Colon (tissue), 2 donors: ENCODE measurements around the gene RPTN.

Source experiments
- FAIRE-seq: peaks from 2 replicates; lab custom pipeline; 2012; peaks lifted over from hg19 to GRCh38; lab: Jason Lieb, UNC
- donor health status: control.
- donor health status: control.

Gene RPTN, protein sequence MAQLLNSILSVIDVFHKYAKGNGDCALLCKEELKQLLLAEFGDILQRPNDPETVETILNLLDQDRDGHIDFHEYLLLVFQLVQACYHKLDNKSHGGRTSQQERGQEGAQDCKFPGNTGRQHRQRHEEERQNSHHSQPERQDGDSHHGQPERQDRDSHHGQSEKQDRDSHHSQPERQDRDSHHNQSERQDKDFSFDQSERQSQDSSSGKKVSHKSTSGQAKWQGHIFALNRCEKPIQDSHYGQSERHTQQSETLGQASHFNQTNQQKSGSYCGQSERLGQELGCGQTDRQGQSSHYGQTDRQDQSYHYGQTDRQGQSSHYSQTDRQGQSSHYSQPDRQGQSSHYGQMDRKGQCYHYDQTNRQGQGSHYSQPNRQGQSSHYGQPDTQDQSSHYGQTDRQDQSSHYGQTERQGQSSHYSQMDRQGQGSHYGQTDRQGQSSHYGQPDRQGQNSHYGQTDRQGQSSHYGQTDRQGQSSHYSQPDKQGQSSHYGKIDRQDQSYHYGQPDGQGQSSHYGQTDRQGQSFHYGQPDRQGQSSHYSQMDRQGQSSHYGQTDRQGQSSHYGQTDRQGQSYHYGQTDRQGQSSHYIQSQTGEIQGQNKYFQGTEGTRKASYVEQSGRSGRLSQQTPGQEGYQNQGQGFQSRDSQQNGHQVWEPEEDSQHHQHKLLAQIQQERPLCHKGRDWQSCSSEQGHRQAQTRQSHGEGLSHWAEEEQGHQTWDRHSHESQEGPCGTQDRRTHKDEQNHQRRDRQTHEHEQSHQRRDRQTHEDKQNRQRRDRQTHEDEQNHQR

DNA sequence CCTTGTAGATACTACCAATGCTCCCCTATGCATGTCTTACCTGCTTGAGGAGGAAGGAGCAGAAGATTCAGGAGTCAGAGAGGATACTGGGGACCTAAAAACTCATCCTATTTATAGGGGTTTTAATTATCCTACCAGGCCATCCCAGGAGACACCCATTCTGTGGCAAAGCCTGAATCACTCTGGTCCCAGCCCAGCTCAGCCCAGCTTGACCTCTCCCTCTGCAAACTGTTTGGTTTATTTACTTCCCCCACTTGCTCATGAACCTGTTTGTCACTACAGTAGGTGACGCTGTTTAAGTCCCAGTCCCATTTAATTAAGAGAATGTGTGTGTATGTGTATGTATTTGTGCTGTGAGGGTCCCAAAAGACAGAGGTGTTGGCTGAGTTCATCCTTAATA lies at the start of gene RPTN:
Gene RPTN, minus strand, starts transcription at position 85 of the 400 bp plus-strand sequence. CDS start 1,339 bp downstream, outside the sequence.
- FAIRE-seq = no peak

DNA sequence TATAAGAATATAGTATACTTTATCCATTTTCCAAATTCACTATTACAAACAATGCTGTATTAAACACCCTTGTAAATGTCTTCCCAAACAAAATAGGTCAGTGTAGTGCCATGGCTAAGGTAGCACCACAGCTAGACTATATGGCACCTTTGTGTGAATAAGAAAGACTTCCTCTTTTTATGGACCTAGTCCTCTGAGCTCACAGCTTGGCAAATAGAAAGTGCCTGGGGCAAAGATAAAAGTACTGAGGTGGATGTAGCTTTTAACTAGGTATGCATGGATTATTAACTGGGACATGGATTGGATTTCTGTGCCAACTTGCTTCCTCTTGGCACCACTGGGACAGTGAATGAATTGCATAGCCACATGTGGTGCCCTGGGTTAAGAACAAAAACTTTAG lies 40.0 kb upstream of the RPTN start:
- no peak for FAIRE-seq

DNA sequence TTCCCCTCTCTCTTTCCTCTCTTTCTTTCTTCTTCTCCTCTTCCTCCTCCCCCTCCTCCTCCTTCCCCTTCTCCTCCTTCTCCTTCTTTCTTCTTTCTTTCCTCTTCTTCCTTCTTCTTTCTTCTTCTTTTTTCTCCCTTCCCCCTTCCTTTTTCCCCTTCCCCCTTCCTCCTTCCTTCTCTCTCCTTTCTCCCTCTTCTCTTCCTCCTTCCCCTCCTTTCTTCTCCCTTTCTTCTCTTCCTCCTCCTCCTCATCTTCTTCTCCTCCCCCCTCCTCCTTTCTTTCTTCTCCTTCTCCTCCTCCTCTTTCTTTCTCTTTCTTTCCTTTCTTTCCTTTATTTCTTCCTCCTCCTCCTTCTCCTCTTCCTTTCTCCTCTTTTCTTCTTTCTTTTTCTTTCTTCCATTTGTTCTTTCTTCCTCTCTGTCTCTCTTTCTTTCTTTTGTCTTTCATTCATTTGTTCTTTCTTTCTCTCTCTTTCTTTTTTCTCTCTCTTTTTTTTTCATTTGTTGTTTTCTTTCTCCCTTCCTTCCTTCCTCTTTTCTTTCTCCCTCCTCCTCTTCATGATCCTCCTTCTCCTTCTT lies 38.4 kb upstream of the RPTN start:
- FAIRE-seq = no peak

DNA sequence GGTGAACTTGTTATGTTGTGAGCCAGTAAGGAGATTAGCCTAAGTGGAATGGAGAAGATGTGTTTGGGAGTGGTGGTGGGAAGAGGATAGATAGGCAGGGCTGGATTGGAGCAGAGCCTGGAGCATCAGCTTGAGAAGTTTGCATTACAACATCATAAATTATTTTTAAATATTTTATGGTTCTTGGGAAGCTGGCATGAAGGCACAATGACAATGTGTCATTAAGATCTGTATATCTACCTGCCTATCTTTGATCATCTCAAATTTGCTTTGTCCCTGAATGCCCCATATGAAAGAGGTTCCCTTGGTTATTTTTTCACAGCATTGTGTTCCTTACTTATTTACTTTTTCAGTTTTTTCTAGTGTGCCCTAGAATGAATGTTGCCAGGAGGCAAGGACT lies 32.7 kb upstream of the RPTN start:
- no peak for FAIRE-seq

DNA sequence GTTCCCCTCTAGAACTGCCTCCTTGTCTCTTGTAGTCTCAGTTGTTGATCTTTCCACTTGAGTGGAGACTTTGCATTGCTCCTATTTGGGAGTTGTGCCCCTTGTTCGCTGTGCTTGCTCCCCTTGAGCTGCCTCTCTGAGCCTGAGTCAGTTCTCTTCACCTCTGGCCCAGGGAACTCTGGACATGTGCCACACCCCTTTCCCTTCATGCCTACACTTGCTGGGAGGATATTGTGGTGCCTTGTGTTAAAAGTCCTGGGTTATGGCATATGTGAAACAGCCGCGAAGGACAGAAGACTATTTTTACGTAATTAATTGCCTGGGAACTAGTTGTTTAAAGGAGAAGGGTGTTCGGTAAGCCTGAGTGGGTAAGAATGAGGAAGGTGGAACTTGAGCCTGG lies 32.2 kb upstream of the RPTN start:
- FAIRE-seq = no peak

DNA sequence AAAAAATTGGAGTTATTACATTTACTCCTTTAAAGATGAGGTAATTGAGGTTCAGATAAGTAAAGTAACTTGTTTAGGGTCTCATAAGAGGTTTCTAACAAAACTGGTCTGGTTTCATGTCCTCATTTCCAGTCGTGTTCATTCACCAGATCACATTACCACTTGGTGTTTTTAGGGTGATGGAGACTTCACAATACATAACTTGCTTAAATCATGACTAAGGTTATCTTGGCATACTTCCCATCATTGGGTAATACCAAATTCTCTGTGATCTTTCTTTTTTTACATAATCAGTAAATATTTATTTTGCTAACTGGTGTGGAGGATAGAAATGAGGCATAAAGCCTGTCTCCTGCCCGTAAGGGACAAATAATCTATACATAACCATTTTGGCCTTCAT lies 31.6 kb upstream of the RPTN start:
- FAIRE-seq = no peak

DNA sequence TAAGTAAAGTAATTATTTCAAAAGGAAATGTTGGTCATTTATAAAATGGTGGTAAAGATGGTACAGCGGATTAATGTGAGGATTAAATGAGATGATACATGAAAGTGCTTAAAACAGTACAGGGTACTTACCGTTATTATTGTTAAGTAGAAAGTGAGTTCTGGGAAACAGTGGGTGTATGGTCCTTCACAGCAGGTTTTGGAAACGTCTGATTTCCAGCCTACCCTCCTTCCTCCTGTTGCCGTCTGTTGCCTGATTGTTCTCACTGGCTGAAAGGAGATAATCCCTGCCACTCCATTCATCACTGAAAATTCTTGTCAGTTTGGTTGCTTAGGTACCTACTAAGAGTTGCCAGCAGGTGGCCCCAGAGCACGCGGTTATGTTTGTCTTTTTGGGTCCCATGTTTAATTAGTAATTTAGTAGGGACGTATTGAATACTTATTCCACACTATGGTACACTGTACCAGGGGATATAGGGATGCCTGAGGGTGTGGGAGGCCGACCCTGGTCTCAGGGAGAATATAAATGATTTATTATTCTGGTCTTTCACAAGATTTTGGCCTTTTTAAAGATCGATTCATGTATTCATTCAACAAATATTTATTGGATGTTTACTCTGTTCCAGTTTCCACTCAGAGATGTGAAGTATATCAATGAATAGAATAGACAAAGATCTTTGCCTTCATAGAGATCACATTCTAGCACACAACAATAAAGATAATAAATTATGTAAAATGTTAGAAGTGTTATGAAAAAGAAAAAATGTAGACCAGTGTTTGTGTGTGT lies 30.8 kb upstream of the RPTN start:
- no peak for FAIRE-seq

DNA sequence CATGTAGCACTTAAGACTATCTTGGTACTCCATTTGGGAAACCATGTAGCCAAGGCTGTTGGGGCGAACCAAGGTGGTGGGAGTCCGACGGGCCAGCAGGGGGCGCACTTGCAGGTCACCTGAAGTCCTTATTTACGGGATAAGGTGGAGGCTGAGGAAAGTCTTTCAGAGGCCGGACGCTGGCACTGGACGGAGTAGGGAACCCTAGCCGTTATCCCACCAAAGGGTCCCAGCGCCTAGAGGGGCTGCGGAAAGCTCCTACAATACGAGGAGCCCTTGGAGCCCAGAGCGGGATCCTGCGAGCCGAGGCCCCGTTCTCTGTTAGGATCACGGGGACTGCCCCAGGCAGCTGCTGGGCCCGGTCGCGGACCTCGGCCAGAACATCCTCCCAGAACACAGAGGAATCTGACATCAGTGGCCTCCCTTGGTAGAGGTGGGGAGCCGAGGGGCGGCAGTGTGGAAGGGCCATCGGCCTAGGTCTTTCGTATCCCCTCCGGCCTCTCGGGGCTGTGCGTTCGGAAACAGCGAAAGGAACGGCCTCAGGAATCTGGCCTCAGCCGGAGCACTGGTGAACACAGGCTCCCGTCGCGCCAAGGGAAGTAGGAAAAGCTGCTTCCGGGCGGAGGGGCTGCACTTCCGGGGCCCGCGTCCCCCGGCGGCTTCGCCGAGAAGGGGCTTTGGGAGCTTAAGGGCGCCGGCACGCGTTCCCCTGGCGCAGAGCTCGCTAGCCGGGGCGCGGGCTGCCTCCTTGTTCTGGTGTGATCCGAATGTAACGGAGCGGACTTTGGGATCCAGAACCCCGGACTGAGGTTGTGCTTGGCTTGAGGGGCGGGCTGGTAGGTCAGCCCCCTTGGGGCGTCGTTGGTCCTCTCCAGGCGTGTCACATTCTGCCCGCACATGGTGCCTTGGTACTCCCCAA lies 29.9 kb upstream of the RPTN start:
- no peak for FAIRE-seq

DNA sequence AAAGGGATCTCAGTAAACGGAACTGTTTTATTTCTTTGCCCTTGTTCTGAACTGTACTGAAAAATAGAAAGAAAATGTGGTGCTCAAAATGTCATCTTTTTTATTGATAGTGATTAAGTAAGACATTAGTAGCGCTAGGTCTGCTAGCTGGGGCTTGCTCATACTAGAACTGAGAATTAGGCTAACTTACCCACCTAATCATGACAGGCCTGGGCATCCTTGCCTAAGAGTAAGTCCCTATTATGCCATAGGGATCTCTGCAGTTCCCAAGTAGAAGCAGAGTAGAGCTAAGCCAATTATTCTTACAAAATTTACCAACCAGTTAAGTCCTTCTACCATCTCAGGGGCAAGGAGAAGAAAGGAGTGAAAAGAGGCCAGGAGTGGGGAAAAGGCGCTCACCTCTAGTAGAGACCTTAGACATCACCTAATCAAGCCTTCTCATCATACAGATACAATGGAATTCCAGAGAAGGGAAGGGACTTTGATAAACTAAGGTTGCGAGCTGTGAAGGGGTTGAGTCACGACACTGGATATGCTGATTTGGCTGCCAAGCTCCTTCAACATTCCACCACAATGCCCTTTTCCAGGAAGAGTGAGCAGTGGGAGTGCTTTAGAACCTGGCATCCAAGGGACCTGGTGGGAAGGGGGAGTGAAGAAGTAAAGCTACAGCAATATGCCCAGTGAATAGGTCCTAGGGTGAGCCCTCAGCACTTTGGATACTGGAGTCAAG lies 27.7 kb upstream of the RPTN start:
- FAIRE-seq = no peak

DNA sequence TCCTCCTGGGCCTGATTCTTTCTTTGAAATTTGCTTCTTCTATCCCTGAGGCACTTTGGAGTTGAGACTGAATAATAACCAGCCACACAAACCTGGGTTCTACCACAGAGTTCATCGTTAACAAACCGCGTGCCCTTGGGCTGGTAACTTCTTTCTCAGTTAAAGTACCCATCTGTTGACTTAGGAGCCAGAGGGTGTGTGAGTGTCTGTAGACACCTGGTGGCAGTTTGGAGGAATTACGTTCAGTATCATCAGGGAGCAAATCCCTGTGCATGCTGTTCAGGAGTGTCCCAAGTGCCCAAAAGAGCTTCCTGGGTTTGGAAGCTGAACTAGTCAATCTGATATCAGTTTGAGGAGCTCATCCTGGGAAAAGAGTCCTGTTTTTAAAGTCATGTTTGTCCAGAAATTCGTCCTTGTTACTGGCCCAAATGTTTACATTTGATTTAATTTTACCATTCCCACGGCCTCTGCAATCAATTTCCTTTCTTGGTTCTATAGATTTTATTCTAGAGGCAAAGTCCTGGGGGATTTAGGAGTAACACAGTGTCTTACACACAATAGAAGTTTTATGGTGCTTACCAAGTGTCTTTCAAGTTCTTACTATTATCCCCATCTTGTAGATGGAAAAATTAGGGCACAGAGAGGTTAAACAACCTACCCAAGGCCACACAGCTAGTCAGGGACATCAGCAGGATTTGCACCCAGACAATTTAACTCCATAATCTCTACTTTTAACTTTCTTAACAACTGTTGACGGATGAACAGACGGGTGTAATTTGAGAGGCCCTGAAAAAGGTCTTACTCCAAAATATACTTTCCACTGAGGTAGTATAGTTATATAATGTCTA lies 26.7 kb upstream of the RPTN start:
- FAIRE-seq = no peak

DNA sequence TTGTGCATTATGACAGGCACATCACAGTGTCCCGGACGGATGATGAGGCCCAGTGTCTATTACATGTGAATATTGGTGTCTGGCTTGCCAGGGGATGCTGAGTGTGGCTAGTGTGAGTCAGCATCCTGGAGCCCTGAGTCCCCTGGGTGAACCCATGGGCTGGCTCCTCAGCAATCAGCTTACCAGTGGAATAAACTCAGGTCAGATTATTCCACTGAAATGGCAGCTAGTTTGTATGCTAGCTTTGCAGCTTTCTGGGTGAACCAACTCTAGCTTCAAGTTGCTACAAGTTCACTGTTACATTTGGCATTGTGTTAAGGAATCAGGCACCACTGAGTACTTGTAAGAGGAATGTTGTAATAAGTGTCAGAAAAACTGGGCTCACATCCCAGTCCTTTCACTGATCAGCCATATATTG lies 23.9 kb upstream of the RPTN start:
- FAIRE-seq = no peak

DNA sequence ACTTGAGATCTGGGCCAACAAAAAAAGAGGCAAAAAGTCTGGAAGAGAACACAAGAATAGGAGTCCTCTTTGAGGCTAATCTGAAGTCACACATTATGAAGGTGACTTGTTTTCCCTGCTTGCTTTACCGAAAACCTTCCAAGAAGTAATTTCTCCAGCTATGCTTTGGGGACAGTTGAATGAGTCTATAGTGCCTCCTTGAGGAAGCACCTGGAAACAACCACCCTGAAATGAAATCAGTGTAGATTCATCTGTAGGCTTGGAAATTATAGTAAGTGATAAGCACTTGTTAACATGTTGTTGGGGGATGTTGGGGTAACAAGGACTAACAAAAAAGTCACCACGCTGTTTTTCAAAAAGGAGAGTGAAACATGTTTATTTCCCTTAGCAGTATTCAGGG lies 23.4 kb upstream of the RPTN start:
- FAIRE-seq = no peak

DNA sequence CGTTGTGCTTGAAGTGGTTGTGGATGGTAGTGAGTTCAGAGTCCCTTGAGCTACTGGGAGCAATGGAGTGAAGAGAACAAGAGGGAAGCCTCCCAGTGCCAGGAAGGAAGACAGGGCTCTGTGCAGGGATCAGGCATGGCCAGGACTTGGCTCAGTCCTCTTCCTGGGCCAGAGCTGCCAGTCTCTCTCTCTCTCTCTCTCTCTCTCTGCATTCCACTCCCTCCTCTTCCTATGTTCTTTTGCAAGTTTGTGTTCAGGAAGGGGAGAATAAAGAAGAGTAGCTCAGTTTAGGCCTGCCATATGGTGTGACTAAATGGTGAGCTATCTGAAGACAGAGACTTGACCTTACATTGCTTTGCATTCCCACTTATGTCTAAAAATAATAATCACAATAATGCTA lies 20.5 kb upstream of the RPTN start:
- no peak for FAIRE-seq

DNA sequence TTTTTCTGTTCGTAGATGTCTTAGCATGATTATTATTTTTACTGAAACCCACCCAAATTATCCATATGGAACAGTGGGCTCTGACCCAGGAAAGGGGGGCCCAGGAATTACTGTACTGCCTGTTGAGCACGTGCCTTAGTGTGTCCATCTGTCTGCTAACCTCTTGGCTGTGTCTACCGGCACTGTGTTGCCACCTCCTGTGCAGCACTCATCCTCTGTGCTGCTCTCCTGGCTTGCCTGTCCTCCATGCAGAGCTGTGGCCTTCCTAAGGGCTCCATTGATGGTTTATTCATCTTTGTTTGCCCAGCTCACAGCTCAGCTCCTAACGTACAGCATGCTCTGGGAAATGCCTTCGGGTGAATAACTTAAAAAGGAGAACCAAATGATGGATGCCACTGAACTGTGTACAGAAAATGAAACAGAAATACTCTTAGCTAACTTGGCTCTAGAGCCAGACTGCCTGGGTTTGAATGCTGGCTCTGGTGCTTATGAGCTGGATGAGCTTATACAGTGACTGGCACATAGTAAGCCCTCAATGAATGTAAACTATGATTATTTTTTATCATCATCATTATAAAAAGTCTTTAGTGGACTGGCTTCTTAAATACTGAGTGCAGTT lies 11.4 kb upstream of the RPTN start:
- no peak for FAIRE-seq

DNA sequence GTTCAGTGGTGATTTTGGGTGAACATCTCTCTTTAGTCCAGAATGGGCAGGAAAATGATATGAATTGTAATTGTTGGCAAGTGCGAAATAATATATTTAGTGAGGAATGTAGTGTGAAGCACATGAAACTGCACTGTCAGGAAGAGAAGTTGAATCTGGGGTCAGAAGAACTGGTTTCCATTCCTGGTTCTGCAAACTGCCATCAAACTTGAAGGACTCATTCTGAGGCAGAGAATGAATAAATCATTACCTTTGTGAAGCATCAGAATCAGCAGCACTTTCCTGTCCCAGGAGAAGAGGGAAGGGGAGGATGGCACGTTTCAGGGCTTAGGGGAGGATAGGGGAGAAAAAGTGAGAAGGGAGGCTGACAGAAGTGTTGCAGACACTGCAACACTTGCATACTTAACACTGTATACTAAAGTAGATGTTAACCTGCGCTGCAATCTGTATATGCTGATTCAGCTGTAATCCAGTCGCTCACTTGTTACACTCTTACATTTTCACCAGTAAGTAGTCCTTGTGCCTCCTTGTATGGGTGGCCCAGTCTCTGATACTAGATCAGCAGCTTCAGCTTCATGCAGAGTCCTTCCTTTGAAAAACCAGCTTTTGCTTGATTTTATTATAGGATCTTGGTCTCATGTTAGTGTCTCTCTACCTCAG lies 10.5 kb upstream of the RPTN start:
- no peak for FAIRE-seq

DNA sequence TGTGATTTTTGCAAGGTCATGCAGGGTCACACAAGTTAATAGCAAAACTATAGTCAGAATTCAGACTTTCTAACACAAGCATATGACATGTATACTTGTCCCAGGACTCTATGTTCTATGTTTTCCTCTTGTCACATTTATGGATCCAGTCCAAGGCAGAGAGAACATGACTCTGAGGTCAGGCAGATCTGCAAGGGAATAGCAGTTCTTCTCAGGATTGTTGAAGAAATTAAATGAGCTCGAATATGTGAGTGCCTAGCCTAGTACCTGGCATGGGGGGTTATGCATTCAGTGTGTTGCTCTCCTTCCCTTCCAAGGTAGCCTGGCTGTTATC lies 9.5 kb upstream of the RPTN start:
- no peak for FAIRE-seq

DNA sequence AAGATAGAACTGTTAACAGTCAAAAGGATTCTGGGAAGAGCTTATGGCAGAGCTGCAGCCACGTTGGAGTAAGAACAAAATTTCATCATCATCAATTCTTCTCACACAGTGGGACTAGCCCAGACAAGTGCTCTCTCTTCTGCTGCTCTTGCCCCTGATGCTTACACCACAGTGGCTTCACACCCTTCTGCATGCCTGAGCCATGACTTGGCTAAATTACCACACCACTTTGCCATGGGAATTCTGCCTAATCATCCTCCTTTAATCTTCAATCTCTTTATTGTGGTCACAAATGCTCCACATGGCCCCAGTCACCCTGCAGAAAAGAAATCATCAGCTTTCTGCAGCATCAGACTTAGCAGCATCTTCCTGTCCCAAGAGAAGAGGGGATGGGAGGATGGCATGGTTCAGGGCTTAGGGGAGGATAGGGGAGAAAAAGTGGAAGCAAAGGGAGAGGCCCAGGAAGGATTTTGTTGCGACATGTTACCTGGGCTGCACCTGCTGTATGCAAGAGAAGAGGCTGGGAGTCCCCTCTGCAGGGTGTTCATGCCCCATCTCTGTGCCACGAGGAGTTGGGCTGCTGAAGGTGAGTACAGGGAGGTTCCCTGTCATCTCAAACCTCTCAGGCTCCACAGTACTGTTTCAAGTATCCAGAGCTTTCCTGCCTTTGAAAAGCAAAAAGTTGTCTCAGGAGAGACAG lies 9.0 kb upstream of the RPTN start:
- no peak for FAIRE-seq

DNA sequence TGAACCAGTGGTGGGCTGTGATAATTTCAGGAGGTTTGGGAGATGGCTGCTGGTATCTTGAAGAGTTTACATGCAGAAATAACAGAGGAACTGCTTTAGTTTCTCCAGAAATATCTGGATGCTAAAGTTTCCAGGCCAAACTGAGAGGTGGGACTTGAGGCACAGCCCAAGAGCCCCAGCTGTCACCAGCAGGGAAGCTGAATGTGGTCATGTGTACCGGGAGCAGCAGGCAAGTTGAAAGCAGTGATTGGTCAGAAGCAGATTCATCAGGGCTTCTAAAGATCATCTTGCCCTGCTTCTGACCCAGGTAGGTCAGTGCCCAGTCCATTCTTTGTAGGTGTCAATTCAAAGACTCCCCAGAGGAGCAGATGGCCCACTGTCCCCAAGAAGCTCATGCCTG lies 7.9 kb upstream of the RPTN start:
- FAIRE-seq = no peak
